Nucleus accumbens (tissue), 56 donors: ENCODE results near the gene LRIT2.

Experiments used
- DNase-seq, 56 donors: peaks; one replicate each; lab custom pipeline; 2025; lab: John Stamatoyannopoulos, UW

LRIT2 gene, protein sequence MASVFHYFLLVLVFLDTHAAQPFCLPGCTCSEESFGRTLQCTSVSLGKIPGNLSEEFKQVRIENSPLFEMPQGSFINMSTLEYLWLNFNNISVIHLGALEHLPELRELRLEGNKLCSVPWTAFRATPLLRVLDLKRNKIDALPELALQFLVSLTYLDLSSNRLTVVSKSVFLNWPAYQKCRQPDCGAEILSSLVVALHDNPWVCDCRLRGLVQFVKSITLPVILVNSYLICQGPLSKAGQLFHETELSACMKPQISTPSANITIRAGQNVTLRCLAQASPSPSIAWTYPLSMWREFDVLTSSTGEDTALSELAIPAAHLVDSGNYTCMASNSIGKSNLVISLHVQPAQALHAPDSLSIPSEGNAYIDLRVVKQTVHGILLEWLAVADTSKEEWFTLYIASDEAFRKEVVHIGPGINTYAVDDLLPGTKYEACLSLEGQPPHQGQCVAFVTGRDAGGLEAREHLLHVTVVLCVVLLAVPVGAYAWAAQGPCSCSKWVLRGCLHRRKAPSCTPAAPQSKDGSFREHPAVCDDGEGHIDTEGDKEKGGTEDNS

DNA sequence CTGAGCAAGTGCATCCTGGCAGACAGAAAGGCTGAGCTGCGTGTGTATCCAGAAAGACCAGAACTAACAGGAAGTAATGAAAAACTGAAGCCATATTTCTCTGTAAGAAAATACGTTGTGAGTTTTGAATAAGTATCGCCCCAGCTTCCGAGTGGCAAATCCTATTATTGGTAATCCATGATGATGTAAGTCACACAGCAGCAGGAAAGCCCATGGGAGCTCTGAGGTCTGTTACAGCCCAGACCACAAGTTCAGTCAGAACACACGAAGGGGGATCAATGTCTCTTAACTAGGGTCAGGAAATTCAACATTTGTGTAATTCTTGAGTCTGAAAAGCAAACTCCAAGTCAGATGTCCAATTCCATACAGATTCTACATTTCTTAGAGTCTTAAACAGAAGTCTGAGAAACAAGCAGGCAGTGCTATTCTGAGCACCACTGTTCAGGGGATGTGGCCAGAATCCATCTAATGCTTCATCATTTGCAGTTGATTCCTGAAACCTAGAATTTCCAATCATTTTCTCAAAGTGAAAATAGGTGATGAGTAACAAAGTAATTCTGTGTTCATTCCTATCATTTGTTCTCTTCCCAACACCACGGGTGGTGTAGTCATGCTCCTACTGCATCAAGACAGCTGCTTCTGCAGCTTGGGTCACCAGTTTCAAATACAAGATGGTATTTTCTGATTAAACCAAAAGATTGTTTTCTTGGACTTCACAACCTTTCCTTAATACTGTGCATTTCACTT lies at the start of gene LRIT2:
Gene LRIT2, minus strand, starts transcription at position 118 of the 747 bp plus-strand sequence. Its CDS starts 24 bp downstream, at position 94.
- DNase-seq: no peak

DNA sequence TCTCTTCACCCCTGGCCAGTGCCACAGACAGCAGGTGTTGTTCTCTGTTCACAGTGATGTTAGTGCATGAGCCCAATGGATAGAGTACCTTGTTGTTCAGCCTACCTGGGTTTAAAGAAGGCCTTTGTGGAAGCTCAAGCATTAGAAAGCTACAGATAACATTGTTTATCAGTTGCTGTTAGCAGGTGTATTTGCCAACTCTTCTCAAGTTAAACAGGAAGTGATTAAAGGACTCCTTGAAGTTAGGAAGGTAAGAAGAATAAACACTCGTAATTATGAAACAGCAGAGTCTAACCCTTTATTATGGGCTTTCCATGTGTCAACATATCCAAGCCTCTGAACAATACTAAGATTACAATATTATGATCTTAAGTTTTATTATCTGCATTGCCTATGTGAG lies 45.4 kb upstream of the LRIT2 start:
- DNase-seq: no peak

DNA sequence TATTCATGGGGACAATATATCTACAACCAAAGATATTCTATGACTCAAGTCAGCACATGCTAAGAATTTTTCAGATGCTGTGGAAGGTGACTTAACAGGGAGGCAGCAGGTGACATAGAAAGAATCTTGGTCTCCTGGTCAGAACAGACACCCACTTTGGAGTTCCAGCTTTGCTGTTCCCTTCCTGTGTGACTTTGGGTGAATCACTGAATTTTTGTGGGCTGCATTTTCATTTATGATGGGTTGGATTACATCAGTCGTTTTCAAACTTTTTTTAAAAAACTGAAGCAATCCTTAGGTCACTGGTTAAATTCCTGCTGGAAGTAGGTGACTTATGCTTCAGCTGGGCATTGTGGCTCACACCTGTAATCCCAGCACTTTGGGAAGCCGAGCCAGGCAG lies 44.4 kb upstream of the LRIT2 start:
- DNase-seq: no peak

DNA sequence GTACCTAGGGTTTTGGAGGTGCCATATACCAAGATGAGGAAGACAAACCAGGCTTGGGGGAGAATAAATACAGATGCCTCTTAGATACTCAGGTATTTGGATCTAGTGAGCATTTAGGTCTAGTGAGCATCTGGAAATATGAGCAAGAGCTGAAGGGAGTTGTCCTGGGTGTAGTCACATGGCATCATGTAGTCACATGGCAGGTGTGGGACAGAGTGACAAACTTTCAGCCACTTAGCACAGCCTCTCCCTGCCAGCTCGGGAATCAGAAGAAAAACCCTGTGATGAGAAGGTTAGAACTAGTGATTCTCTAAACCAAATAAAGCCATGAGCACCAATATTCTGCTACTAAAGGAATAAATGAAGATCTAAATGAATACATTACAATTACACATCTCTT lies 43.8 kb upstream of the LRIT2 start:
- DNase-seq: no peak

DNA sequence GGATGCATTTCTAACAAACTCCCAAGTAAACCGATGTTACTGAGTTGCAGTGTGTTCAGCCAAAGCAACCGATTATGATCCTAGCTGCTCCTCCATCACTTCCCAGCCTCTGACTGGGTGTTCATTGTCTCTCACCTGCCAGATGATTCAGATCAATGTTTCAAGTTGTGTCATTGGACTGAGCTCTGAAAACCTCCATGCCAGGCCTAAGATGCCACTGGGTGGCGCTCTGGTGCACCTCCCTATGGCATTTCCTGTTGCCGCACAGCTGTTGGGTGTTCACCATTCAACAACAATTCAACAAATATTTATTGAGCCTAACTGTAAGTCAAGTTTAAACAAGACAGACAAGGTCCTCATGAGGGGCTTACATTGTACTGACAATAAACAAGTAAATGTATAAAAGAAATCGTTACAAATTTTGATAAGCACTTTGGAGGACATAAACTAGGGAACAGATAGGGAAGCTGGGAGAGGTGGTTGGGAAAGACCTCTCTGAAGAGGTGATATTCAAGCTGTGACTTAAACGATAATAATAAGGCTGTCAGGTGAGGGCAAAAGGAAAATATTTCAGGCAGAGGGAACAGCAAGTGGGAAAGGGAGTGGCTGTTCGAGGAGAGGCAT lies 42.3 kb upstream of the LRIT2 start:
- DNase-seq: peak in 16 of 56 donors; percentile 2 to 61 (median 22)

DNA sequence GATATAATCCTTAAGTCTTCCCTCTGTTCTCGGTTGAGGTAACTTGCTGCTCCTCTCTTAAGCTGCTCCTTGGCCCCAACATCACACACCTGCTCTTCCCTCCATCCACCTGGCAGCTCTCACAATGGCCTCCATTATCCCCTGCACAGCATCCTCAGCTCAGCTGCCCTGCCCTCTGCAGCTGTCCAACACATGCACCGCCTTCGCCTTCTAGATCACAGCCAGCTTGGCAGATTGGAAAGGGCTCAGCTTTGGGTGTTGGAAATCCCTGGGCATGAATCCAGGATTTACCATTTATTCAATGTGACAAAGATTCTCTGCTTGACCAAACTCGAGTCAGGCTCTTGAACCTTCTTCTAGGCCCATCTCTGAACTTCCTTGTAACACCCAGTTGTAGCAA lies 40.1 kb upstream of the LRIT2 start:
- DNase-seq: peak in 14 of 56 donors; percentile 4 to 39 (median 17)

DNA sequence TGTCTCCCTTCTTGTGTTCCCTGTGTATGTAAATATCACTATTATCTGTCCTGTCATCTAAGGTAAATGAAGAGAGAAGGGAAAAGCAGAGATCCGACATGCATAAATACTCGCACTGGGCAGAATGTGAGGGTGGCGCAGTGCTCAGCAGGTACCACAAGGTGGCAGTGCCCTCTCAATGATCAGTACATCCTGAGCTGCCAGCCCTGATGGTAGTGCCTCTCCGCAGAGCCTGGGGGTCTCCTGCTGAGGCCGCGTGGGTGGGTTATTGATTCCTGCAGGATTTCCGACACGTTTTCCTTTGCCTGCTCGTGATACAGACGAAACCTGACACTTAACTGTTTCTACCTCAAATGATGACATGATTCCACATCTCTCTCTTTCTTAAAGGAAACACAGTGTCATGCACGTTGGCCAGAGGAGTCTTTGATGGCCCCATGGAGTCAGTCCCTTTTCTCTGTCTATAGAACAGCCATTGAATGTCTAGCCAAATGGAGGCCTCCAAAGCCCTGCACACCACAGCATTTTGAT lies 39.3 kb upstream of the LRIT2 start:
- DNase-seq: peak in 49 of 56 donors; percentile 20 to 88 (median 61)

DNA sequence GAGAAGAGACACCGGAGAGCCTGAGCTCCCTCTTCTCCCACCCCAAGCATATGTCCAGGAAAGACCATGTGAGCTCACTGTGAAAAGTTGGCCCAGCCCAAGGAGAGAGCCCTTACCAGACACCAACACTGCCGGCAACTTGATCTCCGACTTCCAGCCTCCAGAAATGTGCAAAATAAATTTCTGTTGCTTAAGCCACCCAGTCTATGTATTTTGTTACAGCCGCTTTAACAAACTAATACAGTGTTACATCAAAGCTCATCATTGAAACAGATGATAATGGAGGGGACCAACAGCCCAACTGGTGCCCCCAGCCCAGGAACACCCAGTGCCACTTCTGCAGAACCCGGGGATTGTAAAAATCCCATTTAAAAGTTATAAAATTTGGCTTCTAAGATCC lies 38.4 kb upstream of the LRIT2 start:
- DNase-seq: no peak

DNA sequence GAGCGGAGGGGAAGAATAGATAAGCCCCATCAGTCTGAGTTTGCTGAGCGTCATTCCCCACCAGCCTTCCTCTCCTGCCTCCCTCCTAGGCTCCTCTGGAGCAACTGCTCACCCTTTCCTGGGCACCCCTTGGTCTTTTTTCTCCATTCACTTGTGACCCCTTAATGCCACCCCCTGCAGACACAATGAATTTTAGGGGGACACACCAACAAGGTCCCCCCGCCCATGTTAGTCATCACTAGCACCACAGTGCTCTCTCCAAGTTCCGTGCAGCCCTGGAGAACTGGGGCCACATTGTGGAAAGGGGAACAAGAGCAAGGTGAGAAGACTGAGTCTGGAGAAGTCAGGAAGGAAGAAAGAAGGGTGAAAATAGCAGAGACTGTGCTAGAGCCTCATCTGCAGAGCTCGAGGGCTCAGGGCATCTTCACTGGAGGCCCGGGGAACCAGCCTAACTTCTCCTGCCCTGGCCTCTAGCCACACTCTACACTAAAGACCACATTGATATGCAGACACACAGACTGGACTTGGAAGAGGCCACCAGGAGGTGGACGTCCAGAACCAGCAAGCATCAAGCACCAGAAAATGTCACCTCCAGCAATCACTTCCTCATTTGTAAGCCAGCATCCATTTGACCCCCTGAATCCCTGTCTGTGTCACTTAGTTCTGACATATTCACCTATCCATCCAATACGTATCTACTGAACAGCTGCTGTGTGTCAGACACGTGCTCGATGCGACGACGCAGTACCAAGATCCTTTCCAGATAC lies 37.0 kb upstream of the LRIT2 start:
- DNase-seq: no peak

DNA sequence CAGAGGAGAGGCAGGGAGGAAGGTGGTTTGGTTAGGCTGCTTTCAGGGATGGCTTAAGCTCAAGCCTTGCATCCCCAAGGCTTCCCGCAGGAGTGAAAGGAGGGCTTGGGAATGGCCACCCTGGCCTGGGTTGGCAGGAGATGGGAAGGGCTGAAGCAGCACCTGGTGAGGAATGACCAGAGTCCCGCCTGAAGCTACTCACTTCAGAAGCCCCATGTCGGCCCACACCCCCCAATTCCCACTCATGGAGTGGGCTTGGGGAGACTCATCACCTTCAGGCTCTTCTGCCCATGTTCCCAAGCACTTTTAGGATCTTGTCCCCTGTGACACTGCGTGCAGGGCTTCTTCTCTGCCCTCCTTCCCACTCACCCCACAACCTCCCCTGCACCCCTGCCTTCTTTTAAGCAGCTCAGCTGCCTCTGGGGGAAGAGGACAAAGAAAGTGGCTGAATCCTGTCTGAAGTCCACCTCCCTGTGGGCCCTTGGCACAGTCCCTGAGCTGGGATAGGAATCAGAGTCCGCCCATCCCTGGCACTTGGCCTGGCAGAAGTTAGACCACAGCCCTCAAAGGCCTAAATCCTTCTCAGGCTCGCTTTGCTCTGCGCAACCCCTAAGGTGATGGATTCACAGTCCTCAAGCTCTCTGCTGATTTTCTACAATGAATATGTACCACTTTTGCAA lies 36.0 kb upstream of the LRIT2 start:
- no peak for DNase-seq

DNA sequence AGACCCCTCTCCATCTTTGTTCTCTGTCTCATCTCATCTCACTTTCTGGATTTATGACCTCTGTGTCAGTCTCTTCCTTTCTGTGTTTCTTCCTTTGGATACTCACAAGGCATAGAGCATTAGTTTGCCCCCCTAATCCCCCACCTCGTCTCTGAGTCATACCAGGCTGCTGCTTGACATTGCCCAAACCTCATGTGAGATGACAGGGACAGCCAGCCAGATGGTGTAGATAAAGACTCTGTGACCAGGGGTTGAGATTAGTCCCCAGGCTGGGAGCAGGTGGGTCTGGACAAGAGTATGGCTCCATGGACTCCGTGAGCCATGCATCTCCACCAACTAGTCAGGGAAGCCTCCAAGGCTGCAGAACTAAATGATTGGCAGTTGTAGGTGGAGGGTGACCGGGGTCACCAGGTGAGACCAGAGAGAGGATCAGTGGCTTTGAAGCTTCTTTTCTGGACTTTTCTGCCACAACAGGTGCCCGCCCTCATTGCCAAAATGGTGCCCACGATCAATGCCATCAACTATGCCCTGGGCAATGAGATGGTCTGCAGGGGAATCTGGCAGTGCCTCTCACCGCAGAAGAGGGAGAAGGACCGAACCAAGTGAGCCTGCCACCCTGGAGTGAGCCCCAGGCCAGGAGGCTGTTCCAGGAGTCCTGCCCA lies 32.8 kb upstream of the LRIT2 start:
- no peak for DNase-seq

DNA sequence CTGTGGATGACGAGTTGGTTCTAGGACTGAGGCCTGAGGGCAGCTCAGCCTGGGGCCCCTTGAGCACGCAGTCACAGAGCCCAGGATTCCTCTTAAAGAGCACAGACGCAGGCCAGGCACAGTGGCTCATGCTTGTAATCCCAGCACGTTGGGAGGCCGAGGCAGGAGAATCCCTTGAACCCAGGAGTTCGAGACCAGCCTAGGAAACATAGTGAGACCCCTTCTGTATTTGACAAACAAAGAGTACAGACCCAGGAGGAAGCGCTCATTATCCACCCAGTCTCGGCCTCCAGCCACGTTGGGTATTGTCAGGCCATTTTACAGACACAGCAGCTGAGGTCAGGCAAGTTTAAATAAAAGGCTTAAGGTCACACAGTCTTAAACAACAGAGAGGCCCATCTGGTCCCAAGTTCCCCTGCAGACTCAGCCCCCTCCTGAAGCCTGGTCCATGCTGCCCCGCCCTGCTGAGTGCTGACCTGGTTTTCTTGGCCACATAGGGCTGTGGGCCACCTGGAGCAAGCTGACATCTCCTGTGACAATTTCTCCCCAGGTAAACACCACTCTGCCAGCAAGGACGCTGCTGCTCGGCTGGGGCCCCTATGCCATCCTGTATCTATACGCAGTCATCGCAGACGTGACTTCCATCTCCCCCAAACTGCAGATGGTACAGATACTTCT lies 32.1 kb upstream of the LRIT2 start:
- no peak for DNase-seq

DNA sequence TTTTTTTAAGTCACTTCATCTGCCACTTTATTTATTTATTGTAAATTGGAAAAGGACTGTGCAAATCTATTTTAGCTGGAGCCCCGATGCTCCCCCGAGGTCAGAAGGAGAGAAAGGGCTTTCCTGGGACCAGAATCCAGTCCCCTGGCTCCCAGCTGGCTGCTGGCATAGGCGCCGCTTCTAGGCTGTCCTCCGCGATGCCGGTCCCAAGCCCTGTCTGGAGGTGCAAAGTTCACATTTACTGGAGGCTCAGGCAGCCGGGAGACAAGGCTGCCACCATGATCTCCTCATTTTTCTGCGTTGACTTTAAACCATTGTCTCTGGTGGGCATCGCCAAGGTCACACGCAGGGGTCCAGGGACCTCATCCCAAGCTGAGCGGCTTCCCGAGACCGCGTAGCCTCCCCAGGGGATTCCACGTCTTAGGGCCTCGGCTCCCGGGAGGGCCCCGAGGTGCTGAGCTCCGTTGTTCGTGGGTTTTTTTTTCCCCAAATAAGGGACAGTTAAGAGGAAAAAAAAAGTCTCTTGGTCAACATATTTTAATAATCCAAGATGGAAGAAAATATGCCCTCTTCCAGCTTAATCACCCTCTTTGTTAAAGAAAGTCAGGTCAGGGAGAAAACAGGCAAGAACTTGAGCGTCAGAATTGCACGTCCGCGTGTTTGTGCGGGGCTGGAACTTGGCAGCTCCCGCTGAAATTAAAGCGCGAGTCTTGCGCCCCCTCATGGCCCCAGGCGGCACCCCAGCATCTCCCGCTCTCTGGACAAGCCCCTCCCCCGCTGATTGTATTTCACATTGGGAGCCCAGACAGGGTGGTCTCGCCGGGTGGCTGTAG lies 31.4 kb upstream of the LRIT2 start:
- DNase-seq: peak in 39 of 56 donors; percentile 7 to 75 (median 36)

DNA sequence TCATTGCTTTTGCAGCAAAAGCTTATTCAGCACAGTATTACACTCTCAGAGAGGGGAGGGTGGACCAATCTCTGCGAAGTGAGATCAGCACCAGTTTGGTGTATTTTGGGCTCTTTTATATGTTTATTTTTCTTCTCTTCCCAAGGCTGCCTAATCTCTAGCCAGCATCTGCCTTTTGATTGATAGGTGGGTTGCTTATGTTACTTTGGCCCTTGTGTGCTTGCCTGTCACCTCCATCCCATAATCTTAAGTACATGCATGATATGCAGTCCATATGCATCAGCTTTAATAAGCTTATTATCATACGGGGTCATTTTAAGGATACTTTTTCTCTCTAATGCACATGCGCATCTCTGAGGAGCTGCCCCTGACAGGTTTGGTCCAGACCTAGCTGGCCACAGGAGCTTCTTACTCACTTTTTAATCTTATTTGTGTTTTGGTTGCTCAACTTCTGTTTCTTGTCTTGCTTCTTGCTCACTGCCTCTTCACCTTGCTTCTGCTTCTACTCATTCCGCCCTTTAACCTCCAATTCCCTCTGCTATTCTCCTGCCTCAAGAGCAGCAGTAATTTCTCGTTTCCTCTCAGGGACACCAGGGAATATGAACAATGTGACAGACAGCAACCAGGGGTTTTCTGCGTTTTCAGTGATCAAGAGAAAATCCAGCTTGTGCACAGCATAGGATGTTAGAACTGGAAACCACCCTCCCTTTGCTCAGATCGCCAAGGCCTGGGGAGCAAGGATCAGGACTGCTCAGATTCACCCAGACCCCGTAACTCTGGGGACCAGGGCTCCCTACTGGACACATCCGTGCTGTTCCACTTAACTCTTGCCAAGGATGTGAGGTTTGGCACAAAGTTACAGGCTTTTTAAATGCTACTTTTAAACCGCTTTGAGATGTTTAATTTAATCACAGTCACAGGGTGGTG lies 29.5 kb upstream of the LRIT2 start:
- DNase-seq: no peak

DNA sequence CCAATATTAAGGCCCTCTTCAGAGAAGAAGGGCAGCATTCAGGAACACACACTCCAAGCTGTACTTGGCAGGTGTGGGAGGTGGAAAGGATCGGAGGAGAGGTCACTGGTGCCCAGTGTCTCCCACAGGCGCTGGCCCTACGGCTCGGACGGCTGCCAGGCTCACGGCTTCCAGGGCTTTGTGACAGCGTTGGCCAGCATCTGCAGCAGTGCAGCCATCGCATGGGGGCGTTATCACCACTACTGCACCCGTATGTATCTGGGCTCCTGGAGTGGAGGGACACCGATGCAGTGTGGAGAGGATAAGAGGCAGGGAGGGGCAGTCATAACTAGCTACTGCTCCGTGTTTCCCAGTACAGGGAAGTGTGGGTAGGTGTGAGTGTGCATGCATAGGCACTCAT lies 23.4 kb upstream of the LRIT2 start:
- peak in 2 of 56 donors; percentile 8 to 30 for DNase-seq

DNA sequence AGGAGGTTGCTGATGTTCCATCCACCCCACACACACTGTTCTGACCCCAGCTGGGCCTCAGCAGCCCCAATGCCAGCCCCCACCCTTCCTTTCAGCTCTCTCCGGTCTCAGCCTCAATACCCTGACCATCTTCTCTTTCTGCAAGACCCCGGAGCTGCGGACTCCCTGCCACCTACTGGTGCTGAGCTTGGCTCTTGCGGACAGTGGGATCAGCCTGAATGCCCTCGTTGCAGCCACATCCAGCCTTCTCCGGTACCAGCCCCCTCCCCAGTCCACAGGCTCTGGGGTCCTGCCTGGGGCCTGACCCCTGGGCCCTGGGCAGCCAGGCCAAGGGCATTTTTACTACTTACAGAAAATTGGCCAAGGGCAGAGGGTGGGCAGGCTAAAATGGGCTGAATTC lies 22.2 kb upstream of the LRIT2 start:
- no peak for DNase-seq
